ENCODE measurements around the gene GAL3ST3.

DNA sequence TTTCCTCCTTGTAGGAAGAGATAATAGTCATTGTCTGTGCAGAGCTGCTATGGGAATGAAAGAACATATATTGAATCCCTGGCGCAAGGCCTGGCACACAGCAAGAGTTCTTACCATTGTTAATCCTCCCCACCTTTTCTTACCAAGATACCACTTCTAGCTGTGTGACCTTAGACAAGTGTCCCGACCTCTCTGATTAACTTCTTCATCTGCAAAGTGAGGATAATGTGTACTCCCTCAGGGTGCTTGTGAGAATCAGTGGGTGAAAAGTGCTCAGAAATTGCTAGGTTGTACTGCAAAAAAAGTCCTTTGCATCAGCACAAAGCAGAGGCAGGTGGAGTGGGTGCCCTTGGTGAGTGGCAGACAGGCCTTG, 40.9 kb downstream of the GAL3ST3 start:
- TF ChIP-seq, protein P1, sequence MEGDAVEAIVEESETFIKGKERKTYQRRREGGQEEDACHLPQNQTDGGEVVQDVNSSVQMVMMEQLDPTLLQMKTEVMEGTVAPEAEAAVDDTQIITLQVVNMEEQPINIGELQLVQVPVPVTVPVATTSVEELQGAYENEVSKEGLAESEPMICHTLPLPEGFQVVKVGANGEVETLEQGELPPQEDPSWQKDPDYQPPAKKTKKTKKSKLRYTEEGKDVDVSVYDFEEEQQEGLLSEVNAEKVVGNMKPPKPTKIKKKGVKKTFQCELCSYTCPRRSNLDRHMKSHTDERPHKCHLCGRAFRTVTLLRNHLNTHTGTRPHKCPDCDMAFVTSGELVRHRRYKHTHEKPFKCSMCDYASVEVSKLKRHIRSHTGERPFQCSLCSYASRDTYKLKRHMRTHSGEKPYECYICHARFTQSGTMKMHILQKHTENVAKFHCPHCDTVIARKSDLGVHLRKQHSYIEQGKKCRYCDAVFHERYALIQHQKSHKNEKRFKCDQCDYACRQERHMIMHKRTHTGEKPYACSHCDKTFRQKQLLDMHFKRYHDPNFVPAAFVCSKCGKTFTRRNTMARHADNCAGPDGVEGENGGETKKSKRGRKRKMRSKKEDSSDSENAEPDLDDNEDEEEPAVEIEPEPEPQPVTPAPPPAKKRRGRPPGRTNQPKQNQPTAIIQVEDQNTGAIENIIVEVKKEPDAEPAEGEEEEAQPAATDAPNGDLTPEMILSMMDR (conservative IDR thresholded peaks at IDR 0.05; ENCODE audit: low read depth in 2 of 2), result no peak
- no peak for TF ChIP-seq EZH2 (IDR thresholded peaks at IDR 0.05; ENCODE audit: low read depth, unreplicated experiment)
- no peak for TF ChIP-seq JUNB (IDR thresholded peaks at IDR 0.05; ENCODE audit: unreplicated experiment)
- TF ChIP-seq, protein P2, sequence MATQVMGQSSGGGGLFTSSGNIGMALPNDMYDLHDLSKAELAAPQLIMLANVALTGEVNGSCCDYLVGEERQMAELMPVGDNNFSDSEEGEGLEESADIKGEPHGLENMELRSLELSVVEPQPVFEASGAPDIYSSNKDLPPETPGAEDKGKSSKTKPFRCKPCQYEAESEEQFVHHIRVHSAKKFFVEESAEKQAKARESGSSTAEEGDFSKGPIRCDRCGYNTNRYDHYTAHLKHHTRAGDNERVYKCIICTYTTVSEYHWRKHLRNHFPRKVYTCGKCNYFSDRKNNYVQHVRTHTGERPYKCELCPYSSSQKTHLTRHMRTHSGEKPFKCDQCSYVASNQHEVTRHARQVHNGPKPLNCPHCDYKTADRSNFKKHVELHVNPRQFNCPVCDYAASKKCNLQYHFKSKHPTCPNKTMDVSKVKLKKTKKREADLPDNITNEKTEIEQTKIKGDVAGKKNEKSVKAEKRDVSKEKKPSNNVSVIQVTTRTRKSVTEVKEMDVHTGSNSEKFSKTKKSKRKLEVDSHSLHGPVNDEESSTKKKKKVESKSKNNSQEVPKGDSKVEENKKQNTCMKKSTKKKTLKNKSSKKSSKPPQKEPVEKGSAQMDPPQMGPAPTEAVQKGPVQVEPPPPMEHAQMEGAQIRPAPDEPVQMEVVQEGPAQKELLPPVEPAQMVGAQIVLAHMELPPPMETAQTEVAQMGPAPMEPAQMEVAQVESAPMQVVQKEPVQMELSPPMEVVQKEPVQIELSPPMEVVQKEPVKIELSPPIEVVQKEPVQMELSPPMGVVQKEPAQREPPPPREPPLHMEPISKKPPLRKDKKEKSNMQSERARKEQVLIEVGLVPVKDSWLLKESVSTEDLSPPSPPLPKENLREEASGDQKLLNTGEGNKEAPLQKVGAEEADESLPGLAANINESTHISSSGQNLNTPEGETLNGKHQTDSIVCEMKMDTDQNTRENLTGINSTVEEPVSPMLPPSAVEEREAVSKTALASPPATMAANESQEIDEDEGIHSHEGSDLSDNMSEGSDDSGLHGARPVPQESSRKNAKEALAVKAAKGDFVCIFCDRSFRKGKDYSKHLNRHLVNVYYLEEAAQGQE (IDR thresholded peaks at IDR 0.05; ENCODE audit: unreplicated experiment), result no peak
- no peak for TF ChIP-seq EZH2phosphoT487 (IDR thresholded peaks at IDR 0.05; ENCODE audit: unreplicated experiment)
